Right lobe of liver (tissue), 4 donors: ENCODE measurements around the gene MNAT1.

ENCODE experiments used
- CTCF ChIP-seq, 4 donors: fragments of 200-600 bp in 3 of 4; fragments of 450-650 bp in 1 of 4; IDR thresholded peaks; one replicate each; pipeline versions ENCODE4 v1.5.1 to v1.8.0; 2016 to 2022; ENCODE audit warnings: antibody characterized with exemption in 4 of 4, mild to moderate bottlenecking in 2 of 4
- POLR2A ChIP-seq: fragments of 450-650 bp; IDR thresholded peaks from one replicate; pipeline ENCODE4 v1.6.1; 2017; ENCODE audit warnings: antibody characterized with exemption, mild to moderate bottlenecking
- donor health status: DM: no; HTN: no; CAD: no.
- donor health status: DM: no; HTN: no; CAD: no.
- donor health status: DM: no; HTN: yes; CAD: no.

- TF ChIP-seq CTCF (IDR thresholded peaks at IDR 0.05) (no peak), POLR2A (no peak)
Measured at GRCh38 chr14:60963761-60964160, 229.2 kb downstream of the MNAT1 start.
